DOHH2 (cell line): ENCODE data around the gene TACC2.
"Not testable (repeated sequence)": the region's sequence is repeated elsewhere in the genome, so short reads cannot be mapped to it uniquely, and the experiment has no call there.

ENCODE experiments used
- H3F3A ChIP-seq: fragments of 200-600 bp; sonication (generic), shearing (Covaris generic); 2 replicates; pipeline ENCODE4 v1.6.0; 2016; ENCODE audit warnings: antibody characterized with exemption, mild to moderate bottlenecking; ENCODE audit not compliant: control insufficient read depth, insufficient read depth
- H3K27ac ChIP-seq: fragments of 200-600 bp; sonication (generic); 2 replicates; pipeline ENCODE4 v1.5.1; 2014; ENCODE audit warnings: low read depth, mild to moderate bottlenecking, low read length, moderate library complexity
- H3K27me3 ChIP-seq: fragments of 200-600 bp; sonication (generic); 2 replicates; pipeline ENCODE4 v1.6.1; 2014; ENCODE audit warnings: mild to moderate bottlenecking, low read length, mixed read lengths; ENCODE audit not compliant: control insufficient read depth
- H3K36me3 ChIP-seq: fragments of 200-600 bp; sonication (generic); 2 replicates; pipeline ENCODE4 v1.6.1; 2014; ENCODE audit warnings: mild to moderate bottlenecking, low read length, moderate library complexity, mixed read lengths; ENCODE audit not compliant: control insufficient read depth
- H3K4me1 ChIP-seq: fragments of 200-600 bp; sonication (generic); 2 replicates; pipeline ENCODE4 v1.6.1; 2014; ENCODE audit warnings: mild to moderate bottlenecking, low read length, mixed read lengths; ENCODE audit not compliant: control insufficient read depth
- H3K4me2 ChIP-seq: fragments of 200-600 bp; sonication (generic); 2 replicates; pipeline ENCODE4 v1.6.0; 2014; ENCODE audit warnings: mild to moderate bottlenecking, low read length, moderate library complexity
- H3K4me3 ChIP-seq: fragments of 200-600 bp; sonication (generic); 2 replicates; pipeline ENCODE4 v1.5.1; 2014; ENCODE audit warnings: mild to moderate bottlenecking, low read length, mixed read lengths
- H3K79me2 ChIP-seq: fragments of 200-600 bp; sonication (generic); 2 replicates; pipeline ENCODE4 v1.6.1; 2014; ENCODE audit warnings: mild to moderate bottlenecking, low read length, mixed read lengths; ENCODE audit not compliant: control insufficient read depth
- H3K9me2 ChIP-seq: fragments of 200-600 bp; sonication (generic); replicated peaks from 2 replicates; pipeline ENCODE4 v1.6.1; 2014; ENCODE audit warnings: mild to moderate bottlenecking, low read length, mixed read lengths; ENCODE audit not compliant: control insufficient read depth
- H3K9me3 ChIP-seq: fragments of 200-600 bp; sonication (generic); 2 replicates; pipeline ENCODE4 v1.6.1; 2014; ENCODE audit warnings: antibody characterized with exemption, low read length, mixed read lengths; ENCODE audit not compliant: control insufficient read depth, insufficient read depth
- H4K20me1 ChIP-seq: fragments of 200-600 bp; sonication (generic); 2 replicates; pipeline ENCODE4 v1.6.0; 2014; ENCODE audit warnings: low read depth, mild to moderate bottlenecking, antibody characterized with exemption, low read length, moderate library complexity; ENCODE audit not compliant: control insufficient read depth, insufficient read depth
- EZH2phosphoT487 ChIP-seq: fragments of 200-600 bp; sonication (generic); IDR thresholded peaks from 2 replicates; pipeline ENCODE4 v1.6.1; 2017; ENCODE audit warnings: borderline replicate concordance, mild to moderate bottlenecking, antibody characterized with exemption, low read length, moderate library complexity, mixed read lengths
- TF ChIP-seq, protein P1 (sequence below): fragments of 200-600 bp; sonication (generic); IDR thresholded peaks from one replicate; pipeline ENCODE4 v1.5.1; 2014; ENCODE audit warnings: antibody characterized with exemption, mild to moderate bottlenecking, low read depth, low read length; ENCODE audit not compliant: poor library complexity, severe bottlenecking

Gene TACC2

DNA sequence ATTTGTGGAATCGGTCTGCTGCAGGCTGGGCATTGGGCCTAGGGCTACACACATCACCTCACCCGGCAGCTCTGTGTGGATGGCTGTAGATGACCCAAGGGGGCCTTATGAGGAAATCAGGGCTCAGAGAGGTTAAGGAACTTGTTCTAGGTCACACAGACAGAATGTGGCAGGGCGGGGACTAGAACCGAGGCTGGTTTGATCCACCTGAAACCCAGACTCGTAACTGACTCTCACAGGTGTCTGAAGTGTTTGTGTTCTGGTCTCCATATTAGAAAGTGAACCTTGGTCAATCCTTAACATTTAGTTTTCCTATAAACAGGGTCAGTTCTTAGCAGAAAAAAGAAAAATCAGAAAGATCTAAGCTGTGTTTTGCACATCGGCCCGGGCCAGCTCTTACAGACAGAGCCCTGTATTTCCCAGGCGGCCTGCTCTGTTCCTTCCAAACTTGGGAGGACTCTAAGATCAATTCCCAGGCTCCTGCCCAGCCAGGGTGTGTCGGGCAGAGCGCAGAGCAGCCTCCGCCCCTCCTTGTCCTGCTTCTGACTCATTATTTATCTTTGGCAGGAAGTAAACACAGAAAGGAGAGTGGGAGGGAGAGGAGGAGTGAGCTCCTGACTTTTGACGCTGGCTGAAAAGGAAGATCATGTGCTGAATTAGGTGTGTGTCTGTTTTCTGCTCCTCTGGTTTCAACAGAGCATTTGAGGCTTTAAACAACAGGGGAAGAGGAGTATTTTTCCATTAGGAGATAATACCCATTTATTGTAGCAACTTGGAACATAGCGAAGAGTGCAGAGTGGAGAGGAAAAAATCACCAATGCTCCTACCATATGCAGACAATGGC, 74.1 kb downstream of the TACC2 start:
- no peaks in the 10 kb centered on the region for H3K36me3 ChIP-seq
- H3K4me1 ChIP-seq = no peaks in the 10 kb centered on the region
- TF ChIP-seq EZH2phosphoT487 = no peak
- TF ChIP-seq, protein P1, sequence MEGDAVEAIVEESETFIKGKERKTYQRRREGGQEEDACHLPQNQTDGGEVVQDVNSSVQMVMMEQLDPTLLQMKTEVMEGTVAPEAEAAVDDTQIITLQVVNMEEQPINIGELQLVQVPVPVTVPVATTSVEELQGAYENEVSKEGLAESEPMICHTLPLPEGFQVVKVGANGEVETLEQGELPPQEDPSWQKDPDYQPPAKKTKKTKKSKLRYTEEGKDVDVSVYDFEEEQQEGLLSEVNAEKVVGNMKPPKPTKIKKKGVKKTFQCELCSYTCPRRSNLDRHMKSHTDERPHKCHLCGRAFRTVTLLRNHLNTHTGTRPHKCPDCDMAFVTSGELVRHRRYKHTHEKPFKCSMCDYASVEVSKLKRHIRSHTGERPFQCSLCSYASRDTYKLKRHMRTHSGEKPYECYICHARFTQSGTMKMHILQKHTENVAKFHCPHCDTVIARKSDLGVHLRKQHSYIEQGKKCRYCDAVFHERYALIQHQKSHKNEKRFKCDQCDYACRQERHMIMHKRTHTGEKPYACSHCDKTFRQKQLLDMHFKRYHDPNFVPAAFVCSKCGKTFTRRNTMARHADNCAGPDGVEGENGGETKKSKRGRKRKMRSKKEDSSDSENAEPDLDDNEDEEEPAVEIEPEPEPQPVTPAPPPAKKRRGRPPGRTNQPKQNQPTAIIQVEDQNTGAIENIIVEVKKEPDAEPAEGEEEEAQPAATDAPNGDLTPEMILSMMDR = no peak
- H3K79me2 ChIP-seq = no peaks in the 10 kb centered on the region
- no peaks in the 10 kb centered on the region for H3K27me3 ChIP-seq
- no peak overlapping the region for H3K4me3 ChIP-seq
- no peaks in the 10 kb centered on the region for H4K20me1 ChIP-seq
- no peaks in the 10 kb centered on the region for H3F3A ChIP-seq
- no peaks in the 10 kb centered on the region for H3K9me3 ChIP-seq
- no peaks in the 10 kb centered on the region for H3K9me2 ChIP-seq
- H3K27ac ChIP-seq = no peak overlapping the region
- no peak overlapping the region for H3K4me2 ChIP-seq

DNA sequence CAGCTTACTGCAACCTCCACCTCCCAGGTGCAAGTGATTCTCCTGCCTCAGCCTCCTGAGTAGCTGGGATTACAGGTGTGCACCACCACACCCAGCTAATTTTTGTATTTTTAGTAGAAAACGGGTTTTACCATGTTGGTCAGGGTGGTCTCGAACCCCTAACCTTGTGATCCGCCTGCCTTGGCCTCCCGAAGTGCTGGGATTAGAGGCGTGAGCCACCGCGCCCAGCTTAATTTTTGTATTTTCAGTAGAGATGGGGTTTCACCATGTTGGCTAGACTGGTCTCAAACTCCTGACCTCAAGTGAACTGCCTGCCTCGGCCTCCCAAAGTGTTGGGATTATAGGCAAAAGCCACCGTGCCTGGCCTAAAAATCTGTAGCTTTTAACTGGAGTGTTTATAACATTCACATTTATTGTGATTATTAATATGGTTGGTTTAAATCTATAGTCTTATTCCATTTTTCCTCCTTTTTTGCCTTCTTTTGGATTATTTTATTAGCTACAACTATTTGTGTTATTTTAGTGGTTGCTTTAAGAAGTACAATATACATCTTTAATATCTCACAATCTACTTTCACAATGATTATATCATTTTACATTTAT, 77.5 kb downstream of the TACC2 start:
- H3K36me3 ChIP-seq, H3K4me2 ChIP-seq, H3K4me3 ChIP-seq, H3K79me2 ChIP-seq, H4K20me1 ChIP-seq, H3K27ac ChIP-seq, H3F3A ChIP-seq, H3K9me3 ChIP-seq, H3K27me3 ChIP-seq, H3K9me2 ChIP-seq, H3K4me1 ChIP-seq: not testable (repeated sequence)

DNA sequence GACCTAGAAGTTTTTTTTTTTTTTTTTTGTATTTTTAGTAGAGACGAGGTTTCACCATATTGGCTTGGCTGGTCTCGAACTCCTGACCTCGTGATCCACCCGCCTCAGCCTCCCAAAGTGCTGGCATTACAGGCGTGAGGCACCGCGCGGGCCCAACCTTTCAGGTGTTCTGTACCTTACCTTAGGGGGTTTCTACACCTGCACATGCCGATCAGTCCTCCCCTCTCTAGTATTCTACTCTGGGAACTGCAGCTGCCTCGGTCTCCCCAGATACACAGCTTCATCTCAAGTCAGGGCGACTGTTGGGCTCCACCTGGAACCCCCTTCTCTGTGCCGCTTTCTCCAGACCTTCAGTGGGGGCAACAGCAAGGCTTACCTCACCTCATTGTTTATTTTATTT, 79.9 kb downstream of the TACC2 start:
- Histone ChIP-seq H3K79me2 (no peaks in the 10 kb centered on the region), H3F3A (no peaks in the 10 kb centered on the region), H3K9me2 (no peaks in the 10 kb centered on the region), H3K4me2 (no peak overlapping the region), H4K20me1 (no peaks in the 10 kb centered on the region), H3K9me3 (no peaks in the 10 kb centered on the region), H3K36me3 (no peaks in the 10 kb centered on the region), H3K4me1 (no peaks in the 10 kb centered on the region), H3K27me3 (no peaks in the 10 kb centered on the region), H3K4me3 (no peak overlapping the region), H3K27ac (no peak overlapping the region)
- TF ChIP-seq, protein P1 = no peak
- TF ChIP-seq EZH2phosphoT487 = no peak

DNA sequence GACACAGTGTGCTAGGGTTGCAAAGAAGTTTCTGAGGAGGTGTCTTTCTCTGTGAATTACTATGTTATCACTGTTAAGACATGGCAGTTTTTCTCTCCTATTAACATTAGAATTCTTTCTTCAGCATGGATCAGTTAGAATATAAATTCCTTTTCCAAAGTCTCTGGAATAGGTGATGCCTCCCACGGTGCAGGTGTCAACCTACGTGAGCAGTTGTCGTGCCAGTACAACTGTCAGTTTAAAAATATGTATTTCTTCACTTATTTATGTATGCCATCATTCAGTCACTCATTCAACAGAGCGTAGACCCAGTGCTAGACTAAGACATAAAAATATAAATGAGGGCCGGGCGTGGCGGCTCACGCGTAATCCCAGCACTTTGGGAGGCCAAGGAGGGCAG, 83.5 kb downstream of the TACC2 start:
- Histone ChIP-seq H3K9me2 (no peaks in the 10 kb centered on the region), H3K4me3 (no peak overlapping the region), H3K27me3 (no peaks in the 10 kb centered on the region), H3K9me3 (no peaks in the 10 kb centered on the region), H4K20me1 (no peaks in the 10 kb centered on the region), H3K36me3 (no peaks in the 10 kb centered on the region), H3K79me2 (no peaks in the 10 kb centered on the region), H3F3A (no peaks in the 10 kb centered on the region), H3K27ac (no peak overlapping the region), H3K4me2 (no peak overlapping the region), H3K4me1 (no peaks in the 10 kb centered on the region)
- no peak for TF ChIP-seq EZH2phosphoT487
- TF ChIP-seq, protein P1 = no peak
